HCT116 (cell line): Measurements from ENCODE around the gene INPPL1.

Experiments used
- CEBPB ChIP-seq: IDR thresholded peaks from 2 replicates; pipeline ENCODE4 v1.6.1; 2012; ENCODE audit warnings: low read depth
- EGR1 ChIP-seq: IDR thresholded peaks from 2 replicates; pipeline ENCODE4 v1.6.1; 2012; ENCODE audit warnings: low read depth
- ELF1 ChIP-seq: IDR thresholded peaks from 2 replicates; pipeline ENCODE4 v1.6.1; 2012; ENCODE audit warnings: low read depth, borderline replicate concordance
- EZH2 ChIP-seq: fragments of 200-600 bp; sonication (generic); IDR thresholded peaks from 2 replicates; pipeline ENCODE4 v1.6.1; 2017; ENCODE audit warnings: antibody characterized with exemption, mixed run types
- POLR2A ChIP-seq: IDR thresholded peaks from 2 replicates; pipeline ENCODE4 v1.7.0; 2011; ENCODE audit warnings: borderline replicate concordance; ENCODE audit not compliant: insufficient read depth, insufficient read length; ENCODE audit errors: extremely low read depth
- SIN3A ChIP-seq: IDR thresholded peaks from 2 replicates; pipeline ENCODE4 v1.6.1; 2012; ENCODE audit warnings: low read depth
- SP1 ChIP-seq: IDR thresholded peaks from 2 replicates; pipeline ENCODE4 v1.6.1; 2012; ENCODE audit warnings: low read depth
- YY1 ChIP-seq: IDR thresholded peaks from 2 replicates; pipeline ENCODE4 v1.6.1; 2011; ENCODE audit warnings: low read length, low read depth, moderate library complexity, mild to moderate bottlenecking; ENCODE audit not compliant: insufficient replicate concordance; ENCODE audit errors: extremely low read depth
- ZNF274 ChIP-seq: fragments of 200-500 bp; sonication (Bioruptor generic); IDR thresholded peaks from 2 replicates; pipeline ENCODE4 v1.6.1; 2014; ENCODE audit warnings: mild to moderate bottlenecking, low read depth, low read length, inconsistent platforms
- TF ChIP-seq, protein P1 (sequence below), 3 experiments: fragments of 200-600 bp in 1 of 3; sonication (generic) in 1 of 3; IDR thresholded peaks in 2 of 3; conservative IDR thresholded peaks in 1 of 3; 2 replicates each; pipeline ENCODE4 v1.5.1; 2012 to 2017; ENCODE audit warnings: low read depth in 2 of 3, low read length in 2 of 3, antibody characterized with exemption in 1 of 3, borderline replicate concordance in 1 of 3, control low read depth in 1 of 3, mild to moderate bottlenecking in 1 of 3, mixed read lengths in 1 of 3, mixed run types in 1 of 3, moderate library complexity in 1 of 3; ENCODE audit not compliant: insufficient read depth in 1 of 3

GRCh38 chr11:72221386-72222075 lies 3.0 kb upstream of the INPPL1 start:
- TF ChIP-seq ELF1 (no peak), POLR2A (no peak), SIN3A (no peak), ZNF274 (no peak), EZH2 (no peak), SP1 (no peak), EGR1 (no peak), YY1 (no peak), CEBPB (no peak)
- TF ChIP-seq, protein P1, sequence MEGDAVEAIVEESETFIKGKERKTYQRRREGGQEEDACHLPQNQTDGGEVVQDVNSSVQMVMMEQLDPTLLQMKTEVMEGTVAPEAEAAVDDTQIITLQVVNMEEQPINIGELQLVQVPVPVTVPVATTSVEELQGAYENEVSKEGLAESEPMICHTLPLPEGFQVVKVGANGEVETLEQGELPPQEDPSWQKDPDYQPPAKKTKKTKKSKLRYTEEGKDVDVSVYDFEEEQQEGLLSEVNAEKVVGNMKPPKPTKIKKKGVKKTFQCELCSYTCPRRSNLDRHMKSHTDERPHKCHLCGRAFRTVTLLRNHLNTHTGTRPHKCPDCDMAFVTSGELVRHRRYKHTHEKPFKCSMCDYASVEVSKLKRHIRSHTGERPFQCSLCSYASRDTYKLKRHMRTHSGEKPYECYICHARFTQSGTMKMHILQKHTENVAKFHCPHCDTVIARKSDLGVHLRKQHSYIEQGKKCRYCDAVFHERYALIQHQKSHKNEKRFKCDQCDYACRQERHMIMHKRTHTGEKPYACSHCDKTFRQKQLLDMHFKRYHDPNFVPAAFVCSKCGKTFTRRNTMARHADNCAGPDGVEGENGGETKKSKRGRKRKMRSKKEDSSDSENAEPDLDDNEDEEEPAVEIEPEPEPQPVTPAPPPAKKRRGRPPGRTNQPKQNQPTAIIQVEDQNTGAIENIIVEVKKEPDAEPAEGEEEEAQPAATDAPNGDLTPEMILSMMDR (IDR thresholded peaks at IDR 0.05 in 2 of 3, conservative IDR thresholded peaks at IDR 0.05 in 1 of 3; ENCODE audit: borderline replicate concordance in 1 of 3, insufficient read depth in 1 of 3, low read depth in 2 of 3, low read length in 2 of 3), result no peak
